Measurements from ENCODE around the gene TXNL1. TPM values are rescaled to one million over a fixed set of nuclear protein-coding genes. Genes with fewer than 3 reads are reported as not detected.

Gene TXNL1
- total RNA-seq, 1 donor from 2014 or later = 85.8 TPM

GRCh38 chr18:56637176-56637575 is 1.2 kb downstream of the TXNL1 start:
- no peak for TF ChIP-seq CTCF (conservative IDR thresholded peaks at IDR 0.05)
- Mint-ChIP-seq H3K4me1 (peaks cover 42% of the 10 kb centered on the region), H3K27me3 (ENCODE audit: low read depth) (no peaks in the 10 kb centered on the region), H3K9me3 (peaks cover 8% of the 10 kb centered on the region), H3K4me3 (peak overlapping the region; percentile 99), H3K27ac (ENCODE audit: unreplicated experiment) (peak overlapping the region; percentile 100), H3K36me3 (ENCODE audit: low read depth) (peaks cover 12% of the 10 kb centered on the region)
- DNase-seq (ENCODE audit: low read depth, low spot score) = no peak

- Mint-ChIP-seq H3K36me3 (ENCODE audit: low read depth) (peaks cover 15% of the 10 kb centered on the region), H3K27me3 (ENCODE audit: low read depth) (no peaks in the 10 kb centered on the region), H3K9me3 (peaks cover 8% of the 10 kb centered on the region), H3K4me1 (peaks cover 42% of the 10 kb centered on the region), H3K27ac (ENCODE audit: unreplicated experiment) (no peak overlapping the region), H3K4me3 (peak overlapping the region; percentile 47)
- no peak for DNase-seq (ENCODE audit: low read depth, low spot score)
- no peak for TF ChIP-seq CTCF (conservative IDR thresholded peaks at IDR 0.05)
Measured at GRCh38 chr18:56635007-56635406, 3.4 kb downstream of the TXNL1 start.

- Mint-ChIP-seq H3K27me3 (ENCODE audit: low read depth) (no peaks in the 10 kb centered on the region), H3K9me3 (no peaks in the 10 kb centered on the region), H3K4me1 (peaks cover 34% of the 10 kb centered on the region), H3K27ac (ENCODE audit: unreplicated experiment) (no peak overlapping the region), H3K4me3 (peak overlapping the region; percentile 12), H3K36me3 (ENCODE audit: low read depth) (peaks cover 8% of the 10 kb centered on the region)
- no peak for DNase-seq (ENCODE audit: low read depth, low spot score)
- TF ChIP-seq CTCF (conservative IDR thresholded peaks at IDR 0.05) = no peak
Measured at GRCh38 chr18:56632070-56633022, 6.0 kb downstream of the TXNL1 start.

GRCh38 chr18:56627991-56628390 is 10.4 kb downstream of the TXNL1 start:
- H3K4me1 Mint-ChIP-seq = peaks cover 5% of the 10 kb centered on the region
- no peak for TF ChIP-seq CTCF (conservative IDR thresholded peaks at IDR 0.05)
- no peak for DNase-seq (ENCODE audit: low read depth, low spot score)
- H3K27me3 Mint-ChIP-seq (ENCODE audit: low read depth) = no peaks in the 10 kb centered on the region
- no peaks in the 10 kb centered on the region for H3K9me3 Mint-ChIP-seq
- no peak overlapping the region for H3K4me3 Mint-ChIP-seq
- peaks cover 3% of the 10 kb centered on the region for H3K36me3 Mint-ChIP-seq (ENCODE audit: low read depth)
- H3K27ac Mint-ChIP-seq (ENCODE audit: unreplicated experiment) = no peak overlapping the region

- Mint-ChIP-seq H3K27ac (ENCODE audit: unreplicated experiment) (no peak overlapping the region), H3K4me3 (no peak overlapping the region), H3K36me3 (ENCODE audit: low read depth) (peaks cover 19% of the 10 kb centered on the region), H3K4me1 (no peaks in the 10 kb centered on the region), H3K9me3 (no peaks in the 10 kb centered on the region), H3K27me3 (ENCODE audit: low read depth) (no peaks in the 10 kb centered on the region)
- no peak for TF ChIP-seq CTCF (conservative IDR thresholded peaks at IDR 0.05)
- DNase-seq (ENCODE audit: low read depth, low spot score) = no peak
Measured at GRCh38 chr18:56615738-56616520, 22.5 kb downstream of the TXNL1 start.
